ENCODE measurements around the gene TDRD9.

DNA sequence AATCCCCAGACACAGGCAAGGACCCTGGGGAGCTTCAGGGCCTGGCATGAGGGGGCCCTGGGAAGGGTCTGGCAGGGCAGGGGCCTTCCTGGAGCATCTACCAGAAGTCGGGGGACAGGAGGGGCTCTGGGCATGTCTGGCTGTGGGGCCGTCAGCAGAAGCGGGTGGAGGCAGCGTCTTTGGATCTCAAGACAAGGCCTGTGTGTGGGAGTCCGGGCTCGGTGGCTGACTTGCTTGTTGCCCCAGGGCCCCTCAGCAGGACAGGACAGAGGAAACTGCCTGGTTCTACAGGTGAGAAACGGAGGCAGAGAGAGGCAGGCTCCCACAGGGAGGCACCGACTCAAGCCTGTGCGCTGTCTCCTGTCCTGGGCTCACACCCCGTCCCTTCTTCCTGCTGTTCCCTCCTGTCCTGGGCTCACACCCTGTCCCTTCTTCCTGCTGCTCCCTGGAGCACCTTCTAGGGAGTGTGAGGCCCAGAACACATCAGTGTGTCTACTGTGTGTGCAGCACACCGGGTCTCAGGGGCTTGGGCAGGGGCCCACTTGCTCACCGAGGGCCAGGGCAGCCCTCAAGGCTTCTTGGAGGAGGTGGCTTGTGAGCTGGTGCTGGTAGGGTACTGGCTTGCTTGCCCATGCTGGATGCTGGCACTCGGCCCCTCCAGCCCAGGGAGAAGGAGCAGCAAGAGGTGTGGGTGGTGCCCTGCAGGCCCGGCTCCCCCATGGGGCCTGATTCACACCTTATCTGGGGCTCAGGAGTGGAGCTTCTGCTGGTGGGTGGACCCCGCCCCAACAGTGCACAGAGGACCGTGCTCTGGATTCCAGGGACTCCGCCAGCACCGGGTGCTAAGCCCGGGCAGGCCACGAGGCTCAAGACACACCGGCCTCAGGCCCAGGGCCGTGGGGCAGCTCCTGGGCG is 172.2 kb downstream of the TDRD9 start:
- TF ChIP-seq, protein P1, sequence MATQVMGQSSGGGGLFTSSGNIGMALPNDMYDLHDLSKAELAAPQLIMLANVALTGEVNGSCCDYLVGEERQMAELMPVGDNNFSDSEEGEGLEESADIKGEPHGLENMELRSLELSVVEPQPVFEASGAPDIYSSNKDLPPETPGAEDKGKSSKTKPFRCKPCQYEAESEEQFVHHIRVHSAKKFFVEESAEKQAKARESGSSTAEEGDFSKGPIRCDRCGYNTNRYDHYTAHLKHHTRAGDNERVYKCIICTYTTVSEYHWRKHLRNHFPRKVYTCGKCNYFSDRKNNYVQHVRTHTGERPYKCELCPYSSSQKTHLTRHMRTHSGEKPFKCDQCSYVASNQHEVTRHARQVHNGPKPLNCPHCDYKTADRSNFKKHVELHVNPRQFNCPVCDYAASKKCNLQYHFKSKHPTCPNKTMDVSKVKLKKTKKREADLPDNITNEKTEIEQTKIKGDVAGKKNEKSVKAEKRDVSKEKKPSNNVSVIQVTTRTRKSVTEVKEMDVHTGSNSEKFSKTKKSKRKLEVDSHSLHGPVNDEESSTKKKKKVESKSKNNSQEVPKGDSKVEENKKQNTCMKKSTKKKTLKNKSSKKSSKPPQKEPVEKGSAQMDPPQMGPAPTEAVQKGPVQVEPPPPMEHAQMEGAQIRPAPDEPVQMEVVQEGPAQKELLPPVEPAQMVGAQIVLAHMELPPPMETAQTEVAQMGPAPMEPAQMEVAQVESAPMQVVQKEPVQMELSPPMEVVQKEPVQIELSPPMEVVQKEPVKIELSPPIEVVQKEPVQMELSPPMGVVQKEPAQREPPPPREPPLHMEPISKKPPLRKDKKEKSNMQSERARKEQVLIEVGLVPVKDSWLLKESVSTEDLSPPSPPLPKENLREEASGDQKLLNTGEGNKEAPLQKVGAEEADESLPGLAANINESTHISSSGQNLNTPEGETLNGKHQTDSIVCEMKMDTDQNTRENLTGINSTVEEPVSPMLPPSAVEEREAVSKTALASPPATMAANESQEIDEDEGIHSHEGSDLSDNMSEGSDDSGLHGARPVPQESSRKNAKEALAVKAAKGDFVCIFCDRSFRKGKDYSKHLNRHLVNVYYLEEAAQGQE (IDR thresholded peaks at IDR 0.05; ENCODE audit: insufficient read depth in 1 of 2, low read depth in 2 of 2, low read length in 2 of 2) = no peak
- TF ChIP-seq POLR2AphosphoS5 (IDR thresholded peaks at IDR 0.05; ENCODE audit: low read depth, low read length) (no peak), TAF1 (IDR thresholded peaks at IDR 0.05; ENCODE audit: borderline replicate concordance, insufficient read depth, low read length) (no peak), SIN3A (IDR thresholded peaks at IDR 0.05; ENCODE audit: borderline replicate concordance, insufficient read depth, low read length) (no peak)
